DND-41 (cell line): Measurements from ENCODE around the gene CDH12.

Source experiments
- ATAC-seq: fragments of 200-7000 bp; cut with Tn5 transposase; 3 replicates; pipeline ENCODE4 v1.9.1; 2021; ENCODE audit warnings: low read depth; ENCODE audit not compliant: insufficient read depth
- DNase-seq: peaks from one replicate; pipeline ENCODE4 v3.0.0-alpha.2; 2020
- H2AFZ ChIP-seq: 2 replicates; pipeline ENCODE4 v1.6.0; 2012; ENCODE audit warnings: low read depth, low read length
- H3K27ac ChIP-seq: 2 replicates; pipeline ENCODE4 v1.5.1; 2012; ENCODE audit warnings: low read length, inconsistent platforms
- H3K27me3 ChIP-seq: fragments of 200-600 bp; sonication (generic); 2 replicates; pipeline ENCODE4 v1.6.0; 2012; ENCODE audit warnings: low read length, mild to moderate bottlenecking, inconsistent platforms; ENCODE audit not compliant: insufficient read depth, poor library complexity
- H3K36me3 ChIP-seq: 2 replicates; pipeline ENCODE4 v1.5.1; 2012; ENCODE audit warnings: low read length, inconsistent platforms; ENCODE audit not compliant: insufficient read depth
- H3K4me1 ChIP-seq: 2 replicates; pipeline ENCODE4 v1.5.1; 2012; ENCODE audit warnings: mild to moderate bottlenecking, low read length; ENCODE audit not compliant: insufficient read depth
- H3K4me2 ChIP-seq: 2 replicates; pipeline ENCODE4 v1.6.0; 2012; ENCODE audit warnings: mild to moderate bottlenecking, moderate library complexity, low read length, inconsistent platforms; ENCODE audit not compliant: insufficient read depth
- H3K4me3 ChIP-seq, 2 experiments: fragments of 200-600 bp in 1 of 2; shearing (Covaris generic) in 1 of 2; 2 replicates each; pipeline ENCODE4 v1.5.1; 2012 to 2016; ENCODE audit warnings: inconsistent platforms in 2 of 2, low read length in 2 of 2, mild to moderate bottlenecking in 2 of 2, low read depth in 1 of 2, moderate library complexity in 1 of 2
- H3K79me2 ChIP-seq: 2 replicates; pipeline ENCODE4 v1.6.0; 2012; ENCODE audit warnings: low read length, inconsistent platforms; ENCODE audit not compliant: insufficient read depth
- H3K9ac ChIP-seq: 2 replicates; pipeline ENCODE4 v1.6.0; 2012; ENCODE audit warnings: low read depth, mild to moderate bottlenecking, inconsistent platforms, low read length, moderate library complexity
- H3K9me3 ChIP-seq: 2 replicates; pipeline ENCODE4 v1.5.1; 2012; ENCODE audit warnings: low read length, moderate library complexity, mild to moderate bottlenecking, inconsistent platforms; ENCODE audit not compliant: insufficient read depth, severe bottlenecking
- H4K20me1 ChIP-seq: 2 replicates; pipeline ENCODE4 v1.6.0; 2012; ENCODE audit warnings: low read length; ENCODE audit not compliant: insufficient read depth
- EZH2 ChIP-seq: IDR thresholded peaks from 3 replicates; pipeline ENCODE4 v1.6.1; 2012; ENCODE audit warnings: borderline replicate concordance, low read depth, mild to moderate bottlenecking, moderate library complexity, low read length, inconsistent platforms; ENCODE audit not compliant: severe bottlenecking
- TF ChIP-seq, protein P1 (sequence below): IDR thresholded peaks from 2 replicates; pipeline ENCODE4 v1.5.1; 2012; ENCODE audit warnings: borderline replicate concordance, low read length, moderate library complexity, mild to moderate bottlenecking; ENCODE audit not compliant: poor library complexity, severe bottlenecking; ENCODE audit errors: extremely low read depth

Gene CDH12

DNA sequence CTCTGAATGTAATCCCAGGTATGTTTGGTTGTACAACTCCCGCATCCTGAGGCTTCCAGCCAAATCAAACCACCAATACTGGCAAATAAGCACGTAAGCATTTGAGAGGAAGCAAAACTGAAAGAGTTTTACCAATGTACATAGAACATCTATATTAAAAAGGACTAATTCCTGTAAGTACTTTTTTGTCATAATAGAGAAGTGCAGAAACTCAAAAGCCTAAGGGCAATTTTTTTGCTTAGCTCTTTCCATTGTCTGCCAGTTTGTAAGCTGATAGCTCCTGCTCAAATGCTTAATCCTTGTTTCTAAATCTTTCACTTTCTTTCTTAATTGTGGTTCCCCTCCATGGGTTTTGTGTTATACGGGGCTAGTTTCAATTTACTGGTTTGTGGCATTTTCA is 1151.8 kb downstream of the CDH12 start:
- H3K9me3 ChIP-seq, result no peaks in the 10 kb centered on the region
- no peak overlapping the region for H3K4me3 ChIP-seq
- no peak for ATAC-seq
- no peaks in the 10 kb centered on the region for H3K79me2 ChIP-seq
- H3K4me1 ChIP-seq, result no peaks in the 10 kb centered on the region
- H3K27me3 ChIP-seq, result no peaks in the 10 kb centered on the region
- DNase-seq, result no peak
- H3K4me2 ChIP-seq, result no peak overlapping the region
- no peak overlapping the region for H3K9ac ChIP-seq
- TF ChIP-seq EZH2, result no peak
- TF ChIP-seq, protein P1, sequence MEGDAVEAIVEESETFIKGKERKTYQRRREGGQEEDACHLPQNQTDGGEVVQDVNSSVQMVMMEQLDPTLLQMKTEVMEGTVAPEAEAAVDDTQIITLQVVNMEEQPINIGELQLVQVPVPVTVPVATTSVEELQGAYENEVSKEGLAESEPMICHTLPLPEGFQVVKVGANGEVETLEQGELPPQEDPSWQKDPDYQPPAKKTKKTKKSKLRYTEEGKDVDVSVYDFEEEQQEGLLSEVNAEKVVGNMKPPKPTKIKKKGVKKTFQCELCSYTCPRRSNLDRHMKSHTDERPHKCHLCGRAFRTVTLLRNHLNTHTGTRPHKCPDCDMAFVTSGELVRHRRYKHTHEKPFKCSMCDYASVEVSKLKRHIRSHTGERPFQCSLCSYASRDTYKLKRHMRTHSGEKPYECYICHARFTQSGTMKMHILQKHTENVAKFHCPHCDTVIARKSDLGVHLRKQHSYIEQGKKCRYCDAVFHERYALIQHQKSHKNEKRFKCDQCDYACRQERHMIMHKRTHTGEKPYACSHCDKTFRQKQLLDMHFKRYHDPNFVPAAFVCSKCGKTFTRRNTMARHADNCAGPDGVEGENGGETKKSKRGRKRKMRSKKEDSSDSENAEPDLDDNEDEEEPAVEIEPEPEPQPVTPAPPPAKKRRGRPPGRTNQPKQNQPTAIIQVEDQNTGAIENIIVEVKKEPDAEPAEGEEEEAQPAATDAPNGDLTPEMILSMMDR, result no peak
- no peak overlapping the region for H3K27ac ChIP-seq
- H4K20me1 ChIP-seq, result no peaks in the 10 kb centered on the region
- no peaks in the 10 kb centered on the region for H3K36me3 ChIP-seq
- H2AFZ ChIP-seq, result no peak overlapping the region
